Ectodermal cell (in vitro differentiated cells): ENCODE data around the gene MSL1.
A peak's percentile ranks its signal among the peaks of the same experiment; 100 is the strongest.
"Not testable (repeated sequence)": the region's sequence is repeated elsewhere in the genome, so short reads cannot be mapped to it uniquely, and the experiment has no call there.

Source experiments
- H3K27ac ChIP-seq: 2 replicates; pipeline ENCODE4 v1.7.0; 2013; ENCODE audit warnings: mild to moderate bottlenecking, low read depth, low read length; ENCODE audit not compliant: insufficient read depth, poor library complexity, severe bottlenecking
- H3K27me3 ChIP-seq: 2 replicates; pipeline ENCODE4 v1.7.0; 2013; ENCODE audit warnings: mild to moderate bottlenecking, low read length; ENCODE audit not compliant: insufficient read depth, control insufficient read depth, poor library complexity, severe bottlenecking
- H3K36me3 ChIP-seq: one replicate; pipeline ENCODE4 v1.7.0; 2013; ENCODE audit warnings: low read length; ENCODE audit not compliant: control insufficient read depth, insufficient read depth
- H3K4me1 ChIP-seq: one replicate; pipeline ENCODE4 v1.7.0; 2013; ENCODE audit warnings: low read length; ENCODE audit not compliant: control insufficient read depth, insufficient read depth
- H3K4me3 ChIP-seq: 2 replicates; pipeline ENCODE4 v1.7.0; 2013; ENCODE audit warnings: low read depth, low read length, control low read depth; ENCODE audit not compliant: insufficient read depth
- H3K9me3 ChIP-seq: 2 replicates; pipeline ENCODE4 v1.7.0; 2013; ENCODE audit warnings: mild to moderate bottlenecking, low read length, moderate library complexity; ENCODE audit not compliant: control insufficient read depth
- WGBS, 2 experiments: methylation state at CpG; one replicate each; pipeline ENCODE4 v1.1.7; 2013; ENCODE audit warnings: missing lambda C conversion rate in 2 of 2; 5-methylcytosine and 5-hydroxymethylcytosine counted together

The MSL1 gene

GRCh38 chr17:40135817-40136216 lies 14.0 kb downstream of the MSL1 start:
- H3K4me1 ChIP-seq: no peaks in the 10 kb centered on the region
- H3K9me3 ChIP-seq: no peaks in the 10 kb centered on the region
- H3K36me3 ChIP-seq: peaks cover 51% of the 10 kb centered on the region
- H3K4me3 ChIP-seq: no peak overlapping the region
- 98% methylated on average over 3 of the region's 3 CpGs for WGBS, 2 experiments
- H3K27ac ChIP-seq: no peak overlapping the region
- no peaks in the 10 kb centered on the region for H3K27me3 ChIP-seq

DNA sequence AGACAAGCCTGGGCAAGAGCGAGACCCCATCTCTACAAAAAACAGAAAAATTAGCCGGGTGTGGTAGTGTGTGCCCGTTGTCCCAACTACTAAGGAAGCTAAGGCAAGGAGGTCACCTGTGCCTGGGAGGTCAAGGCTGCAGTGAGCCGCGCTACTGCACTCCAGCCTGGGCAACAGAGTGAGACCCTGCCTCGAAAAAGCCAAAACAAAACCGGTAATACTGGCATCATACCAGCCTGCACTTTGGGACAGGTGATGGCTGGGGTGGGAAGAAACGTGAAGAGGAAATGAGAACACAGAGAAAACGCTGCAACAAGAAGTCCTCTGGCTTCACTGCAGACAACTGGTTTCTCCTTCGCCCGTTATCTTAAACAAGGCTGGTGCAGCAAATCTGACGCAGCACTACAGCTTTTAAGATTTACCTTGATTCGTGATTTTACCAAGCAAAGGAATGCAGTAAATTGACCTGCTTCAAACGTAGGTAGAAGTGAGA lies 17.8 kb downstream of the MSL1 start:
- H3K36me3 ChIP-seq: peaks cover 33% of the 10 kb centered on the region
- WGBS, 2 experiments: 55 to 58% methylated on average over 14 of the region's 14 CpGs

GRCh38 chr17:40143166-40143565 lies 21.4 kb downstream of the MSL1 start:
- not testable (repeated sequence) for H3K9me3 ChIP-seq, H3K4me1 ChIP-seq, H3K27ac ChIP-seq, H3K27me3 ChIP-seq, H3K4me3 ChIP-seq
- 94 to 96% methylated on average over 3 of the region's 3 CpGs for WGBS, 2 experiments
- H3K36me3 ChIP-seq: peaks cover 22% of the 10 kb centered on the region

More for the DNA sequence above, 17.8 kb downstream of the MSL1 start:
- Histone ChIP-seq H3K4me3 (peak overlapping the region; percentile 77), H3K4me1 (no peaks in the 10 kb centered on the region), H3K9me3 (no peaks in the 10 kb centered on the region), H3K27me3 (no peaks in the 10 kb centered on the region), H3K27ac (peak overlapping the region; percentile 79)

DNA sequence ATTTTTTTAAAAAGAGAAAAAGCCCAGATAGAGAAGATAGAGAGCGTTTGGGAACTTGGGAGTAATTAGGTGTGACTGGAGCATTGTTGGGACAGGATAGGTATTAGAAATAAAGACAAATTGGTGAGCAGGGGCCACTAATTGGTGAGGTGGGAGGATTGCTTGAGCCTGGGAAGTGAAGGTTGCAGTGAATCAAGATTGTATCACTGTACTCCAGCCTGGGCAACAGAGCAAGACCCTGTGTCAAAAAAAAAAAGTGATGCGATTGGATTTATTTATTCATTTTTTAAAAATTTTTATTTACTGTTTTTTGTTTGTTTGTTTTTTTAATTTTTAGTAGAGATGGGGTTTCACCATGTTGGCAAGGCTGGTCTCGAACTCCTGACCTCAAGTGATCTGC lies 23.7 kb downstream of the MSL1 start:
- Histone ChIP-seq H3K4me3 (no peak overlapping the region), H3K36me3 (peaks cover 38% of the 10 kb centered on the region), H3K27me3 (no peaks in the 10 kb centered on the region), H3K27ac (no peak overlapping the region), H3K9me3 (no peaks in the 10 kb centered on the region), H3K4me1 (no peaks in the 10 kb centered on the region)
- WGBS, 2 experiments: 88 to 91% methylated on average over 3 of the region's 3 CpGs

GRCh38 chr17:40148527-40148926 lies 26.8 kb downstream of the MSL1 start:
- Histone ChIP-seq H3K4me1 (no peaks in the 10 kb centered on the region), H3K9me3 (no peaks in the 10 kb centered on the region), H3K27me3 (no peaks in the 10 kb centered on the region), H3K4me3 (no peak overlapping the region), H3K27ac (no peak overlapping the region), H3K36me3 (peaks cover 36% of the 10 kb centered on the region)
- 90 to 95% methylated on average over 3 of the region's 3 CpGs for WGBS, 2 experiments

GRCh38 chr17:40150276-40150675 lies 28.5 kb downstream of the MSL1 start:
- H3K27me3 ChIP-seq: no peaks in the 10 kb centered on the region
- H3K4me1 ChIP-seq: no peaks in the 10 kb centered on the region
- H3K36me3 ChIP-seq: peaks cover 45% of the 10 kb centered on the region
- H3K9me3 ChIP-seq: no peaks in the 10 kb centered on the region
- WGBS, 2 experiments: 82 to 83% methylated on average over 4 of the region's 4 CpGs
- H3K27ac ChIP-seq: no peak overlapping the region
- no peak overlapping the region for H3K4me3 ChIP-seq

GRCh38 chr17:40151414-40151963 lies 29.7 kb downstream of the MSL1 start:
- H3K36me3 ChIP-seq: peaks cover 44% of the 10 kb centered on the region
- 93 to 97% methylated on average over 5 to 7 of the region's 7 CpGs for WGBS, 2 experiments
- no peaks in the 10 kb centered on the region for H3K9me3 ChIP-seq
- H3K27ac ChIP-seq: no peak overlapping the region
- no peaks in the 10 kb centered on the region for H3K4me1 ChIP-seq
- H3K4me3 ChIP-seq: no peak overlapping the region
- no peaks in the 10 kb centered on the region for H3K27me3 ChIP-seq

DNA sequence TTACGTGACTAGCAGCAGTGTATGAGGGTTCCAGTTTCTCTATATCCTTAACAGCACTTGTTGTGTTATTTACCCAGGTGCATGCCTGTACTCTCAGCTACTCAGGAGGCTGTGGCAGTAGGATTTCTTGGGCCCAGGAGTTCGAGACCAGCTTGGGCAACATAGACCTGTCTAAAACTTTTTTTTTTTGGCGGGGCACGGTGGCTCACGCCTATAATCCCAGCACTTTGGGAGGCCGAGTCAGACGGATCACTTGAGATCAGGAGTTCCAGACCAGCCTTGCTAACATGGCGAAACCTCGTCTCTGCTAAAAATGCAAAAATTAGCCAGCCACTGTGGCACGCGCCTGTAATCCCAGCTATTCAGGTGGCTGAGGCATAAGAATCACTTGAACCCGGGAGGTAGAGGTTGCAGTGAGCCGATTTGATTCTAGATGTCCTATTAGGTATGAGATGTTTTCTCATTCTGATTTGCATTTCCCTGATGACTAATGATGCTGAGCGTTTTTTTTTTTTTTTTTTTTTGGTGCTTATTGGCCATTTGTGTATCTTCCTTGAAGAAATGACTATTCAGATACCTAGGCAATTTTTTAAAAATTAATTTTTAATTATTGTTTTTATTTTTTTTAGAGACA lies 31.9 kb downstream of the MSL1 start:
- H3K27ac ChIP-seq: no peak overlapping the region
- no peak overlapping the region for H3K4me3 ChIP-seq
- H3K9me3 ChIP-seq: no peaks in the 10 kb centered on the region
- no peaks in the 10 kb centered on the region for H3K27me3 ChIP-seq
- no peaks in the 10 kb centered on the region for H3K4me1 ChIP-seq
- 92 to 95% methylated on average over 14 of the region's 14 CpGs for WGBS, 2 experiments
- H3K36me3 ChIP-seq: peaks cover 35% of the 10 kb centered on the region

GRCh38 chr17:40157973-40158372 lies 36.2 kb downstream of the MSL1 start:
- Histone ChIP-seq H3K27ac (no peak overlapping the region), H3K4me3 (no peak overlapping the region), H3K9me3 (no peaks in the 10 kb centered on the region), H3K4me1 (no peaks in the 10 kb centered on the region), H3K36me3 (peaks cover 33% of the 10 kb centered on the region), H3K27me3 (no peaks in the 10 kb centered on the region)
- 96 to 97% methylated on average over 2 of the region's 2 CpGs for WGBS, 2 experiments

DNA sequence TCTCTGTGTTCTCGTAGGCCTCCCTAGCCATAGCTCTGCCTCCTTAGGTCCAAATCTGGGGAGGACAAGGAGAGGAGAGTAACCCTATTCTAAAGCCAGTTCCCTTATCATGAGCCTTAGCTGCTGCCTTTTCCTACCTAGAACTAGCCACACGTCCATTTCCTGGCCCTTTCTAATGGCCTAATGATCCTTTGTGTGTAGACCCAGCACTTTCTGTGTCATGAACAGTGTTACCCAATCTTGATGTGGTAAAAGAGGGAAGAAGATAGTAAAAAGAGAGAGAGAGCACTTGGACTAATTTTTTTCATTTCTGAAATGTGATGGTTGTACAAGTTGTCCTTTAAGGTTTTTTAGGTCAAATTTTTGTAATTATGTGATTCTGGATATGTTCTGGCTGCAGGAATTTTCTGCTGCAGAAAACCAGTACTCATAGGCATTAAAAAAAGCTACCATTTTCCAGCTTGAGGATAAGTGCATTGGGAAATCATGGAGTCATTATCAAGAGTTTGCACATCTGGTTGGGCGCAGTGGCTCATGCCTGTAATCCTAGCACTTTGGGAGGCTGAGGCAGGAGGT lies 36.8 kb downstream of the MSL1 start:
- H3K4me3 ChIP-seq: no peak overlapping the region
- WGBS, 2 experiments: 96% methylated on average over 3 of the region's 3 CpGs
- H3K4me1 ChIP-seq: no peaks in the 10 kb centered on the region
- H3K27me3 ChIP-seq: no peaks in the 10 kb centered on the region
- peaks cover 33% of the 10 kb centered on the region for H3K36me3 ChIP-seq
- no peak overlapping the region for H3K27ac ChIP-seq
- H3K9me3 ChIP-seq: no peaks in the 10 kb centered on the region
